Activated T-helper 9 cell treated with anti-CD3 and anti-CD28 coated beads, Interleukin-2, amount 50 U/mL, for 16 hours (primary cell): ENCODE measurements around the gene TPR.

Experiments used
- DNase-seq: peaks from one replicate; pipeline ENCODE4 v3.0.0-alpha.2; 2020; ENCODE audit warnings: low read depth

The TPR gene

GRCh38 chr1:186327331-186327730 lies 47.7 kb downstream of the TPR start:
- no peak for DNase-seq

GRCh38 chr1:186326009-186326408 lies 49.0 kb downstream of the TPR start:
- DNase-seq = no peak

- no peak for DNase-seq
Observed at GRCh38 chr1:186325239-186325638, 49.8 kb downstream of the TPR start.

GRCh38 chr1:186323865-186324264 lies 51.2 kb downstream of the TPR start:
- DNase-seq = no peak

GRCh38 chr1:186315570-186315969 lies 59.5 kb downstream of the TPR start:
- DNase-seq = no peak

GRCh38 chr1:186311375-186312051 lies 63.5 kb downstream of the TPR start:
- DNase-seq = no peak

- no peak for DNase-seq
Observed at GRCh38 chr1:186310307-186310706, 64.7 kb downstream of the TPR start.

GRCh38 chr1:186308264-186309060 lies 66.6 kb downstream of the TPR start:
- no peak for DNase-seq

- DNase-seq = no peak
Observed at GRCh38 chr1:186307445-186307844, 67.6 kb downstream of the TPR start.

- DNase-seq = no peak
Observed at GRCh38 chr1:186306533-186306932, 68.5 kb downstream of the TPR start.

GRCh38 chr1:186304982-186305949 lies 69.8 kb downstream of the TPR start:
- DNase-seq = no peak

GRCh38 chr1:186303911-186304310 lies 71.1 kb downstream of the TPR start:
- no peak for DNase-seq

- no peak for DNase-seq
Observed at GRCh38 chr1:186302381-186302920, 72.6 kb downstream of the TPR start.

GRCh38 chr1:186301448-186301847 lies 73.6 kb downstream of the TPR start:
- DNase-seq = no peak

GRCh38 chr1:186300056-186300455 lies 75.0 kb downstream of the TPR start:
- DNase-seq = no peak

GRCh38 chr1:186299570-186299969 lies 75.5 kb downstream of the TPR start:
- no peak for DNase-seq

GRCh38 chr1:186298851-186299250 lies 76.2 kb downstream of the TPR start:
- DNase-seq = no peak

GRCh38 chr1:186297439-186298045 lies 77.5 kb downstream of the TPR start:
- no peak for DNase-seq

- no peak for DNase-seq
Observed at GRCh38 chr1:186295980-186296379, 79.1 kb downstream of the TPR start, which contains the start of gene PRG4. TSS of gene PRG4 (plus strand) at chr1:186296279.

GRCh38 chr1:186292875-186293274 lies 82.2 kb downstream of the TPR start:
- DNase-seq = no peak

- DNase-seq = no peak
Observed at GRCh38 chr1:186291271-186291670, 83.8 kb downstream of the TPR start.
